ENCODE measurements around the gene TARS1. TPM values are rescaled to one million over a fixed set of nuclear protein-coding genes. Genes with fewer than 3 reads are reported as not detected.

TARS1 gene
- total and polyA plus RNA-seq, 2 of the 8 experiments (the other 6 are each of a cell fraction or from before 2014, with no cell fraction given) = 94.4 to 445 TPM

GRCh38 chr5:33411498-33411897 lies 29.3 kb upstream of the TARS1 start:
- Histone ChIP-seq H2BK5ac (ENCODE audit: low read depth, low read length) (no peak overlapping the region), H2BK12ac (ENCODE audit: low read depth, low read length) (no peak overlapping the region), H4K8ac (ENCODE audit: extremely low read depth, insufficient read depth, low read length) (no peak overlapping the region), H3K9ac (replicated peaks in 1 of 4; ENCODE audit: extremely low read depth in 1 of 4, low read depth in 3 of 4, low read length in 3 of 4) (no peak overlapping the region), H2AK5ac (ENCODE audit: low read depth, low read length) (no peak overlapping the region), H4K91ac (replicated peaks; ENCODE audit: insufficient read length, low read length) (no peak overlapping the region), H3K14ac (ENCODE audit: insufficient read length) (no peak overlapping the region), H2BK15ac (ENCODE audit: low read length) (no peak overlapping the region), H3K4me3 (ENCODE audit: extremely low read depth in 1 of 4, insufficient read depth in 2 of 4, low read depth in 3 of 4, low read length in 4 of 4) (no peak overlapping the region), H3K27me3 (replicated peaks in 1 of 4; ENCODE audit: control insufficient read depth in 3 of 4, extremely low read depth in 1 of 4, insufficient read depth in 3 of 4, low read length in 3 of 4) (no peaks in the 10 kb centered on the region; a peak in 1 of 7 replicates), H3K18ac (ENCODE audit: extremely low read depth, low read length) (no peak overlapping the region), H3K36me3 (ENCODE audit: control insufficient read depth in 2 of 4, insufficient read depth in 4 of 4, low read length in 3 of 4) (no peaks in the 10 kb centered on the region), H3K9me3 (ENCODE audit: insufficient read depth in 2 of 2, low read depth in 1 of 2, low read length in 1 of 2) (no peaks in the 10 kb centered on the region), H3K23me2 (ENCODE audit: low read depth, low read length) (no peaks in the 10 kb centered on the region), H2BK20ac (ENCODE audit: low read length) (no peak overlapping the region), H3K27ac (ENCODE audit: low read depth, low read length) (no peak overlapping the region), H3K79me2 (ENCODE audit: control insufficient read depth in 1 of 2, insufficient read depth in 2 of 2, low read length in 2 of 2) (no peaks in the 10 kb centered on the region), H3K79me1 (ENCODE audit: low read depth, low read length) (no peaks in the 10 kb centered on the region), H3K56ac (replicated peaks; ENCODE audit: insufficient read length, low read depth, low read length) (no peak overlapping the region), H2AFZ (ENCODE audit: low read length) (no peak overlapping the region), H3K4ac (replicated peaks; ENCODE audit: insufficient read length, low read depth, low read length) (no peak overlapping the region), H3K4me2 (ENCODE audit: insufficient read depth in 1 of 2, low read depth in 2 of 2, low read length in 2 of 2) (no peak overlapping the region), H4K5ac (ENCODE audit: insufficient read length, low read depth, low read length) (no peak overlapping the region), H3K23ac (ENCODE audit: insufficient read length) (no peak overlapping the region), H2BK120ac (replicated peaks; ENCODE audit: low read depth, low read length) (no peak overlapping the region), H4K20me1 (replicated peaks in 1 of 2; ENCODE audit: control insufficient read depth in 1 of 2, insufficient read depth in 2 of 2, low read length in 2 of 2) (no peaks in the 10 kb centered on the region), H3K4me1 (replicated peaks in 1 of 4; ENCODE audit: control insufficient read depth in 3 of 4, insufficient read depth in 4 of 4, low read length in 3 of 4) (peaks cover 0 to 2% (median 0%) of the 10 kb centered on the region in 4 experiments; a peak in 1 of 7 replicates)
- POLR2A ChIA-PET (ENCODE audit: partially characterized antibody) = no interaction called here
- no peak for FAIRE-seq
- WGBS, 2 experiments (ENCODE audit: extremely low coverage in 1 of 2, insufficient coverage in 1 of 2, insufficient read length in 1 of 2, insufficient replicate concordance in 2 of 2, low coverage in 1 of 2, low lambda C conversion rate in 2 of 2, missing lambda C conversion rate in 1 of 2) = 100% methylated on average over 1 of the region's 1 CpG; no CpG with 5 or more reads in 1 of the 2 experiments
- DNase-seq (ENCODE audit: low read depth in 1 of 2, low spot score in 2 of 2) = no peak
- CTCF ChIA-PET (ENCODE audit: partially characterized antibody) = interaction anchor here (0.6 to 0.7 kb wide), 2 partner anchors 106 to 468 kb away, joined by 3 read pairs; no protein-coding TSS in a partner anchor
- TF ChIP-seq HDAC2 (IDR thresholded peaks at IDR 0.05; ENCODE audit: borderline replicate concordance in 1 of 2, low read depth in 2 of 2, low read length in 2 of 2) (no peak), KDM1A (IDR thresholded peaks at IDR 0.05; ENCODE audit: borderline replicate concordance, low read length) (no peak)
- TF ChIP-seq, protein P1, sequence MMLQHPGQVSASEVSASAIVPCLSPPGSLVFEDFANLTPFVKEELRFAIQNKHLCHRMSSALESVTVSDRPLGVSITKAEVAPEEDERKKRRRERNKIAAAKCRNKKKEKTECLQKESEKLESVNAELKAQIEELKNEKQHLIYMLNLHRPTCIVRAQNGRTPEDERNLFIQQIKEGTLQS (IDR thresholded peaks at IDR 0.05; ENCODE audit: insufficient read depth, low read depth, low read length) = no peak
